ENCODE measurements around the gene SIRT2. TPM values are rescaled to one million over a fixed set of nuclear protein-coding genes. Genes with fewer than 3 reads are reported as not detected.

SIRT2 gene
- total and polyA plus RNA-seq, 12 donors, result 46.4 to 145 (median 67.9) TPM

GRCh38 chr19:38900743-38901190, 1.3 kb upstream of the SIRT2 start:
- H3K4me3 ChIP-seq, result peak overlapping the region in 1 of 4 donors; percentile 65
- peak overlapping the region in 4 of 5 donors; percentile 84 to 93 (median 88) for H3K27ac ChIP-seq
- WGBS, 4 donors, result 27 to 34% (median 30%) methylated on average over 3 of the region's 3 CpGs
- TF ChIP-seq POLR2A (IDR thresholded peaks at IDR 0.05), result no peak
- no peak for TF ChIP-seq CTCF (IDR thresholded peaks at IDR 0.05)
- H3K36me3 ChIP-seq (replicated peaks in 1 of 2), result peaks cover 0 to 13% of the 10 kb centered on the region in 2 donors
- no peaks in the 10 kb centered on the region for H3K9me3 ChIP-seq (replicated peaks in 1 of 3)
- peak in 1 of 7 donors; percentile 27 for DNase-seq
- intact Hi-C loops (cut with DNase I), result no loop called here
- H3K4me1 ChIP-seq (replicated peaks in 1 of 2), result peaks cover 14 to 30% of the 10 kb centered on the region in 2 donors
- no peaks in the 10 kb centered on the region for H3K27me3 ChIP-seq

- no peak for DNase-seq
- Histone ChIP-seq H3K9me3 (replicated peaks in 1 of 3) (no peaks in the 10 kb centered on the region), H3K36me3 (replicated peaks in 1 of 2) (peaks cover 0 to 8% of the 10 kb centered on the region in 2 donors), H3K27ac (peak overlapping the region; percentile 84 to 93 (median 89)), H3K27me3 (no peaks in the 10 kb centered on the region), H3K4me1 (replicated peaks in 1 of 2) (peaks cover 14 to 30% of the 10 kb centered on the region in 2 donors), H3K4me3 (peak overlapping the region; percentile 35 to 91 (median 74))
- intact Hi-C loops (cut with DNase I), result no loop called here
- no peak for TF ChIP-seq CTCF (IDR thresholded peaks at IDR 0.05)
- TF ChIP-seq POLR2A (IDR thresholded peaks at IDR 0.05), result peak in 1 of 2 donors; percentile 4
- WGBS, 4 donors, result 1 to 3% (median 2%) methylated on average over 7 to 8 of the region's 8 CpGs
Measured at GRCh38 chr19:38900202-38900629, 798 bp upstream of the SIRT2 start.

- Histone ChIP-seq H3K36me3 (replicated peaks in 1 of 2) (no peaks in the 10 kb centered on the region), H3K4me3 (peak overlapping the region; percentile 3 to 65 (median 52)), H3K4me1 (replicated peaks in 1 of 2) (peaks cover 14 to 30% of the 10 kb centered on the region in 2 donors), H3K27me3 (no peaks in the 10 kb centered on the region), H3K27ac (peak overlapping the region; percentile 38 to 93 (median 79)), H3K9me3 (replicated peaks in 1 of 3) (no peaks in the 10 kb centered on the region)
- DNase-seq, result peak in 2 of 7 donors; percentile 39 to 75
- TF ChIP-seq POLR2A (IDR thresholded peaks at IDR 0.05) (no peak), CTCF (IDR thresholded peaks at IDR 0.05) (no peak)
- WGBS, 4 donors, result 7 to 10% (median 9%) methylated on average over 17 to 25 of the region's 25 CpGs
- intact Hi-C loops (cut with DNase I), result no loop called here
Measured at GRCh38 chr19:38898788-38899446, 501 bp downstream of the SIRT2 start.

- Histone ChIP-seq H3K4me3 (no peak overlapping the region), H3K27ac (no peak overlapping the region), H3K9me3 (replicated peaks in 1 of 3) (no peaks in the 10 kb centered on the region), H3K36me3 (replicated peaks in 1 of 2) (peaks cover 0 to 15% of the 10 kb centered on the region in 2 donors), H3K4me1 (replicated peaks in 1 of 2) (peaks cover 14 to 24% of the 10 kb centered on the region in 2 donors), H3K27me3 (no peaks in the 10 kb centered on the region)
- WGBS, 4 donors, result 70 to 77% (median 73%) methylated on average over 9 of the region's 9 CpGs
- intact Hi-C loops (cut with DNase I), result no loop called here
- no peak for DNase-seq
- TF ChIP-seq CTCF (IDR thresholded peaks at IDR 0.05), result no peak
- TF ChIP-seq POLR2A (IDR thresholded peaks at IDR 0.05), result no peak
Measured at GRCh38 chr19:38894968-38895367, 4.5 kb downstream of the SIRT2 start.
